ENCODE data around the gene RANBP9. TPM values are rescaled to one million over a fixed set of nuclear protein-coding genes. Genes with fewer than 3 reads are reported as not detected.

The RANBP9 gene
- 25.5 and 35.9 TPM in 2 replicates for total RNA-seq (2014; rRNA removed)
- 24.2 TPM for polyA plus RNA-seq (2012)

- DNase-seq (ENCODE audit: low read depth), result peak; percentile 89
Observed at GRCh38 chr6:13711733-13712598, at the start of gene RANBP9. RANBP9 (minus strand) TSS chr6:13711835; CDS start chr6:13711505, 330 bp downstream.

- DNase-seq (ENCODE audit: low read depth), result peak; percentile 41
Observed at GRCh38 chr6:13760307-13761304, 49.0 kb upstream of the RANBP9 start.

GRCh38 chr6:13759025-13759424 is 47.4 kb upstream of the RANBP9 start:
- no peak for DNase-seq (ENCODE audit: low read depth)

GRCh38 chr6:13754644-13755043 is 43.0 kb upstream of the RANBP9 start:
- DNase-seq (ENCODE audit: low read depth), result no peak

GRCh38 chr6:13743736-13744127 is 32.1 kb upstream of the RANBP9 start:
- no peak for DNase-seq (ENCODE audit: low read depth)

GRCh38 chr6:13742961-13743735 is 31.5 kb upstream of the RANBP9 start:
- no peak for DNase-seq (ENCODE audit: low read depth)

GRCh38 chr6:13741365-13741764 is 29.7 kb upstream of the RANBP9 start:
- no peak for DNase-seq (ENCODE audit: low read depth)

- DNase-seq (ENCODE audit: low read depth), result no peak
Observed at GRCh38 chr6:13735031-13735430, 23.4 kb upstream of the RANBP9 start.

- DNase-seq (ENCODE audit: low read depth), result peak; percentile 87
Observed at GRCh38 chr6:13733178-13733887, 21.7 kb upstream of the RANBP9 start.

- no peak for DNase-seq (ENCODE audit: low read depth)
Observed at GRCh38 chr6:13730704-13731103, 19.1 kb upstream of the RANBP9 start.

- DNase-seq (ENCODE audit: low read depth), result peak; percentile 66
Observed at GRCh38 chr6:13729891-13730290, 18.3 kb upstream of the RANBP9 start.

GRCh38 chr6:13725570-13725969 is 13.9 kb upstream of the RANBP9 start:
- no peak for DNase-seq (ENCODE audit: low read depth)

GRCh38 chr6:13725052-13725451 is 13.4 kb upstream of the RANBP9 start:
- no peak for DNase-seq (ENCODE audit: low read depth)

- DNase-seq (ENCODE audit: low read depth), result peak; percentile 41
Observed at GRCh38 chr6:13724182-13724581, 12.5 kb upstream of the RANBP9 start.

GRCh38 chr6:13722880-13723279 is 11.2 kb upstream of the RANBP9 start:
- no peak for DNase-seq (ENCODE audit: low read depth)

- DNase-seq (ENCODE audit: low read depth), result no peak
Observed at GRCh38 chr6:13718123-13718458, 6.5 kb upstream of the RANBP9 start.

GRCh38 chr6:13716955-13717295 is 5.3 kb upstream of the RANBP9 start:
- DNase-seq (ENCODE audit: low read depth), result no peak

- no peak for DNase-seq (ENCODE audit: low read depth)
Observed at GRCh38 chr6:13716225-13716954, 4.8 kb upstream of the RANBP9 start.

GRCh38 chr6:13715444-13715883 is 3.8 kb upstream of the RANBP9 start:
- DNase-seq (ENCODE audit: low read depth), result no peak

- no peak for DNase-seq (ENCODE audit: low read depth)
Observed at GRCh38 chr6:13712599-13712898, 914 bp upstream of the RANBP9 start.

Data from LHCN-M2 (cell line).